HG03135 (cell line): Measurements from ENCODE around the gene APBA2.

Source experiments
- ATAC-seq: cut with Tn5 transposase; IDR thresholded peaks from one replicate; pipeline ENCODE4 v1.9.1; 2021; ENCODE audit warnings: mild to moderate bottlenecking, moderate library complexity; ENCODE audit not compliant: unreplicated experiment

The APBA2 gene

GRCh38 chr15:28895146-28895545, 9.4 kb downstream of the APBA2 start:
- ATAC-seq, result no peak

- ATAC-seq, result no peak
Observed at GRCh38 chr15:28895566-28895965, 9.8 kb downstream of the APBA2 start.

GRCh38 chr15:28896951-28897350, 11.2 kb downstream of the APBA2 start:
- ATAC-seq, result no peak

GRCh38 chr15:28897861-28898585, 12.2 kb downstream of the APBA2 start:
- no peak for ATAC-seq

- ATAC-seq, result no peak
Observed at GRCh38 chr15:28899061-28899738, 13.4 kb downstream of the APBA2 start.

GRCh38 chr15:28900041-28900891, 14.5 kb downstream of the APBA2 start:
- no peak for ATAC-seq

- ATAC-seq, result no peak
Observed at GRCh38 chr15:28900892-28901586, 15.3 kb downstream of the APBA2 start.

- ATAC-seq, result no peak
Observed at GRCh38 chr15:28901587-28901980, 15.8 kb downstream of the APBA2 start.

- ATAC-seq, result no peak
Observed at GRCh38 chr15:28901987-28902745, 16.4 kb downstream of the APBA2 start.

GRCh38 chr15:28902856-28903255, 17.1 kb downstream of the APBA2 start:
- no peak for ATAC-seq

GRCh38 chr15:28903555-28903954, 17.8 kb downstream of the APBA2 start:
- ATAC-seq, result no peak

- ATAC-seq, result no peak
Observed at GRCh38 chr15:28904003-28904402, 18.2 kb downstream of the APBA2 start.

GRCh38 chr15:28904541-28905315, 19.0 kb downstream of the APBA2 start:
- no peak for ATAC-seq

- no peak for ATAC-seq
Observed at GRCh38 chr15:28907338-28907960, 21.7 kb downstream of the APBA2 start.

GRCh38 chr15:28909958-28910500, 24.3 kb downstream of the APBA2 start:
- ATAC-seq, result no peak

- ATAC-seq, result no peak
Observed at GRCh38 chr15:28911310-28911931, 25.6 kb downstream of the APBA2 start.

- no peak for ATAC-seq
Observed at GRCh38 chr15:28912422-28912821, 26.6 kb downstream of the APBA2 start.

- ATAC-seq, result no peak
Observed at GRCh38 chr15:28913171-28913765, 27.5 kb downstream of the APBA2 start.
